GM12801 (cell line): ENCODE measurements around the gene KIF23.

Source experiments
- CTCF ChIP-seq: IDR thresholded peaks from one replicate; pipeline ENCODE4 v1.5.1; 2011; ENCODE audit warnings: control low read depth; ENCODE audit not compliant: insufficient read length; ENCODE audit errors: extremely low read depth

The KIF23 gene

GRCh38 chr15:69436951-69437350 lies 22.8 kb downstream of the KIF23 start:
- TF ChIP-seq CTCF, result no peak

- TF ChIP-seq CTCF, result no peak
Measured at GRCh38 chr15:69439623-69440022, 25.5 kb downstream of the KIF23 start.

- no peak for TF ChIP-seq CTCF
Measured at GRCh38 chr15:69443032-69443611, 29.0 kb downstream of the KIF23 start.

- TF ChIP-seq CTCF, result no peak
Measured at GRCh38 chr15:69444686-69445085, 30.5 kb downstream of the KIF23 start.

DNA sequence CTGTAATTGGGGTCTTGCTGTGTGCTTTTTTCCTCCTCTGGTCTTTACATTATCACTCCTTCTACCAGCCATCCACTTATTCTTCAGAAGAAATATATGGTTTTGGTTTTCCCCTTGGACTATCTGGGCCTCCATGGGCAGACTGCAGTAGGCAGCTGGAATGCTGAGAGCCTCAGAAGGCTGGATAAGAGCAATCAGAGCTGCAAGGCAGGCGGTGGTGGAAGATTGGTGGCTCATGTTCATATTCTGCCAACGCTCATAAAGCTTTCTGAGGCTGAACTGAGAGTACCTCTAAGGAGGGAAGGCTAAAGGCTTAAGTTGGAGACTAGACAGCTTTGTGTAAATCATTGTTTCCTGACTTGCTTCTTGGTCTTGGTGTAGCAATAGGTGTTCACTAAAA lies 32.8 kb downstream of the KIF23 start:
- no peak for TF ChIP-seq CTCF

GRCh38 chr15:69450968-69451695 lies 37.0 kb downstream of the KIF23 start:
- no peak for TF ChIP-seq CTCF

DNA sequence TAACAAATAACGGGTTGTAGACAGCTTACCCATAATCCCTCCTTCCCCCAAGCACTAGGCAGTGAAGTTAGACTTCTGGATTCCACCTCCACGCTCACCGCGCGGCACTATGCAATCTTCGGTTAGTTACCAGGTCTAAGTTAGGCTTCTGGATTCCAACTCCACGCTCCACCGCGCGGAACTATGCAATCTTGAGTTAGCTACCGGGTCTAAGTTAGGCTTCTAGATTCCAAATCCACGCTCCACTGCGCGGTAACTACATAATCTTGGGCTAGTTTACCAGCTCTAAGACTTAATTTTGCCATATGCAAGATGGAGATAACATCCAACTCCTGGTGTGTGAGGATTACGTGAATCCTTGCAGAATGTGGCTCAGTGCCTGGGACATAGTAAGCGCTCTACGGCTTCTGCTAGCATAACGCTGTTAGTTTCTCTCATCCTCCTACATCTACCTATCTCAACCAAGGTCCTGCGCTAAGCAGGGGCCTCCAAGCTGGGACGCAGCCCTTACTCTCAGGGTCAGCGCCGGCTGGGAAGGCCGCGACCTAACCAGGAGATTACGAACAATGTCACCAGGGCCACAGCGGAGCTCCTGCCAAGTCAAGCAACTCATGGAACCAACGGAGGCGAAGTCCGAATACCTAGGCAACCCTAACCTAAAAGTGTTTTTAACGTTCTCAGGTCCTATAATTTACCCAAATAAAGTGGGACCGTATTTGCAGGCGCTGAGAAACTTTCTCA lies 38.0 kb downstream of the KIF23 start:
- no peak for TF ChIP-seq CTCF
